ENCODE data around the gene IRS2. TPM values are rescaled to one million over a fixed set of nuclear protein-coding genes. Genes with fewer than 3 reads are reported as not detected.
A peak's percentile ranks its signal among the peaks of the same experiment; 100 is the strongest.
"Not testable (repeated sequence)": the region's sequence is repeated elsewhere in the genome, so short reads cannot be mapped to it uniquely, and the experiment has no call there.

Gene IRS2
- total RNA-seq: 10 to 100 TPM in 1 of 2 donors, 1 to 10 TPM in 1; 9.4 to 15.8 TPM
- 1 to 10 TPM; 4.9 to 8.4 (median 7.1) TPM for polyA plus RNA-seq (ENCODE audit: insufficient read length in 6 of 6)
- long read RNA-seq, donor 1, full-length matches to known transcripts: 7 of 7 reads
- long read RNA-seq, donor 1, partial matches to known transcripts: 0 of 7 reads
- long read RNA-seq, donor 1, other reads (novel, unspliced or antisense): 0 of 7 reads
- long read RNA-seq, donor 2, full-length matches to known transcripts: 12 of 12 reads
- long read RNA-seq, donor 2, partial matches to known transcripts: 0 of 12 reads
- long read RNA-seq, donor 2, other reads (novel, unspliced or antisense): 0 of 12 reads
- long read RNA-seq, donor 3, full-length matches to known transcripts: 3 of 3 reads
- long read RNA-seq, donor 3, partial matches to known transcripts: 0 of 3 reads
- long read RNA-seq, donor 3, other reads (novel, unspliced or antisense): 0 of 3 reads
- long read RNA-seq, donor 4: 0 reads
- long read RNA-seq, donor 5, full-length matches to known transcripts: 6 of 6 reads
- long read RNA-seq, donor 5, partial matches to known transcripts: 0 of 6 reads
- long read RNA-seq, donor 5, other reads (novel, unspliced or antisense): 0 of 6 reads
- long read RNA-seq, donor 6, full-length matches to known transcripts: 1 of 1 reads
- long read RNA-seq, donor 6, partial matches to known transcripts: 0 of 1 reads
- long read RNA-seq, donor 6, other reads (novel, unspliced or antisense): 0 of 1 reads
- long read RNA-seq, donor 7, full-length matches to known transcripts: 1 of 1 reads
- long read RNA-seq, donor 7, partial matches to known transcripts: 0 of 1 reads
- long read RNA-seq, donor 7, other reads (novel, unspliced or antisense): 0 of 1 reads
- long read RNA-seq, donor 8, full-length matches to known transcripts: 2 of 2 reads
- long read RNA-seq, donor 8, partial matches to known transcripts: 0 of 2 reads
- long read RNA-seq, donor 8, other reads (novel, unspliced or antisense): 0 of 2 reads
- long read RNA-seq, donor 9: 0 reads
- long read RNA-seq, donor 10: 0 reads
- long read RNA-seq, donor 11, full-length matches to known transcripts: 10 of 10 reads
- long read RNA-seq, donor 11, partial matches to known transcripts: 0 of 10 reads
- long read RNA-seq, donor 11, other reads (novel, unspliced or antisense): 0 of 10 reads
- long read RNA-seq, donor 12, full-length matches to known transcripts: 3 of 3 reads
- long read RNA-seq, donor 12, partial matches to known transcripts: 0 of 3 reads
- long read RNA-seq, donor 12, other reads (novel, unspliced or antisense): 0 of 3 reads

GRCh38 chr13:109786457-109787134, at the start of gene IRS2:
Gene IRS2, minus strand, starts transcription at chr13:109786583. Its CDS starts 530 bp downstream, at chr13:109786053.
- TF ChIP-seq CTCF (IDR thresholded peaks at IDR 0.05): no peak
- peaks cover 0 to 28% of the 10 kb centered on the region in 2 donors for H3K36me3 ChIP-seq
- peaks cover 0 to 15% of the 10 kb centered on the region in 2 donors for H3K27me3 ChIP-seq
- ATAC-seq (peak; percentile 79), DNase-seq (peak; percentile 92 to 97 (median 94))
- H3K9me3 ChIP-seq: no peaks in the 10 kb centered on the region
- intact Hi-C loops (cut with DNase I): loop anchor here in 1 of 2 donors (10.0 kb wide), 1 partner anchor 822 kb away; no protein-coding TSS in a partner anchor
- H3K4me3 ChIP-seq: peak within 1 kb of the TSS; percentile 65 to 80
- H3K27ac ChIP-seq: peak within 1 kb of the TSS; percentile 84 to 89
- peaks cover 3 to 71% of the 10 kb centered on the region in 2 donors for H3K4me1 ChIP-seq

- H3K36me3 ChIP-seq: no peaks in the 10 kb centered on the region
- DNase-seq (no peak), ATAC-seq (no peak)
- no peaks in the 10 kb centered on the region for H3K27me3 ChIP-seq
- no peaks in the 10 kb centered on the region for H3K4me1 ChIP-seq
- intact Hi-C loops (cut with DNase I): no loop called here
- H3K9me3 ChIP-seq: no peaks in the 10 kb centered on the region
- no peak for TF ChIP-seq CTCF (IDR thresholded peaks at IDR 0.05)
- no peak overlapping the region for H3K4me3 ChIP-seq
- no peak overlapping the region for H3K27ac ChIP-seq
Observed at GRCh38 chr13:109834973-109835720, 48.8 kb upstream of the IRS2 start.

GRCh38 chr13:109833940-109834339, 47.6 kb upstream of the IRS2 start:
- no peak for ATAC-seq
- intact Hi-C loops (cut with DNase I): no loop called here
- no peak for DNase-seq
- Histone ChIP-seq H3K9me3 (no peaks in the 10 kb centered on the region), H3K36me3 (no peaks in the 10 kb centered on the region), H3K27ac (no peak overlapping the region), H3K4me3 (no peak overlapping the region), H3K27me3 (no peaks in the 10 kb centered on the region), H3K4me1 (no peaks in the 10 kb centered on the region)
- no peak for TF ChIP-seq CTCF (IDR thresholded peaks at IDR 0.05)

GRCh38 chr13:109833071-109833470, 46.7 kb upstream of the IRS2 start:
- Histone ChIP-seq H3K27ac (no peak overlapping the region), H3K9me3 (no peaks in the 10 kb centered on the region), H3K4me3 (no peak overlapping the region), H3K27me3 (no peaks in the 10 kb centered on the region), H3K4me1 (no peaks in the 10 kb centered on the region), H3K36me3 (no peaks in the 10 kb centered on the region)
- TF ChIP-seq CTCF (IDR thresholded peaks at IDR 0.05): no peak
- no peak for DNase-seq
- ATAC-seq: no peak
- intact Hi-C loops (cut with DNase I): no loop called here

GRCh38 chr13:109828591-109829316, 42.4 kb upstream of the IRS2 start:
- DNase-seq; H3K36me3 ChIP-seq; H3K27me3 ChIP-seq; ATAC-seq; H3K27ac ChIP-seq; intact Hi-C loops (cut with DNase I); H3K4me3 ChIP-seq; H3K9me3 ChIP-seq; H3K4me1 ChIP-seq: not testable (repeated sequence)

- H3K27me3 ChIP-seq; H3K36me3 ChIP-seq; H3K27ac ChIP-seq; ATAC-seq; H3K9me3 ChIP-seq; intact Hi-C loops (cut with DNase I); H3K4me3 ChIP-seq; DNase-seq; H3K4me1 ChIP-seq: not testable (repeated sequence)
Observed at GRCh38 chr13:109823201-109823600, 36.8 kb upstream of the IRS2 start.

Measured in left lung (tissue), 14 donors.